ENCODE results near the gene RIN1. TPM values are rescaled to one million over a fixed set of nuclear protein-coding genes. Genes with fewer than 3 reads are reported as not detected.

Gene RIN1
- total RNA-seq, 6 experiments from 2014 or later, result 32.9 to 55.0 (median 49.8) TPM

- H3K4me3 Mint-ChIP-seq, result peak overlapping the region; percentile 73
- H3K9me3 Mint-ChIP-seq, result no peaks in the 10 kb centered on the region
- H3K4me1 Mint-ChIP-seq (ENCODE audit: low read depth), result peaks cover 28% of the 10 kb centered on the region
- peaks cover 25% of the 10 kb centered on the region for H3K27me3 Mint-ChIP-seq (ENCODE audit: insufficient read depth)
- DNase-seq, result no peak
- H3K36me3 Mint-ChIP-seq (ENCODE audit: low read depth), result peaks cover 16% of the 10 kb centered on the region
- no peak for TF ChIP-seq CTCF (IDR thresholded peaks at IDR 0.05)
- H3K27ac Mint-ChIP-seq, result peak overlapping the region; percentile 67
These were observed 2.2 kb downstream of the RIN1 start for GRCh38 chr11:66333896-66334604.

GRCh38 chr11:66333220-66333877 is 2.9 kb downstream of the RIN1 start:
- DNase-seq, result no peak
- peaks cover 27% of the 10 kb centered on the region for H3K27me3 Mint-ChIP-seq (ENCODE audit: insufficient read depth)
- TF ChIP-seq CTCF (IDR thresholded peaks at IDR 0.05), result no peak
- no peak overlapping the region for H3K4me3 Mint-ChIP-seq
- H3K9me3 Mint-ChIP-seq, result no peaks in the 10 kb centered on the region
- peaks cover 12% of the 10 kb centered on the region for H3K36me3 Mint-ChIP-seq (ENCODE audit: low read depth)
- H3K27ac Mint-ChIP-seq, result no peak overlapping the region
- peaks cover 29% of the 10 kb centered on the region for H3K4me1 Mint-ChIP-seq (ENCODE audit: low read depth)

- DNase-seq, result no peak
- Mint-ChIP-seq H3K27me3 (ENCODE audit: insufficient read depth) (peaks cover 25% of the 10 kb centered on the region), H3K36me3 (ENCODE audit: low read depth) (peaks cover 12% of the 10 kb centered on the region), H3K27ac (peak overlapping the region; percentile 45; the same call in 1 of the 2 replicates), H3K4me3 (no peak overlapping the region), H3K4me1 (ENCODE audit: low read depth) (peaks cover 31% of the 10 kb centered on the region), H3K9me3 (no peaks in the 10 kb centered on the region)
- no peak for TF ChIP-seq CTCF (IDR thresholded peaks at IDR 0.05)
These were observed 3.6 kb downstream of the RIN1 start for GRCh38 chr11:66332371-66333219.

- 0 out of 2 replicates have a peak overlapping the region, but pooled peaks have one; percentile 45 for H3K27ac Mint-ChIP-seq
- H3K9me3 Mint-ChIP-seq, result no peaks in the 10 kb centered on the region
- H3K4me1 Mint-ChIP-seq (ENCODE audit: low read depth), result peaks cover 29% of the 10 kb centered on the region
These were observed 4.5 kb downstream of the RIN1 start for GRCh38 chr11:66331542-66332370.

More at GRCh38 chr11:66331542-66332370, 4.5 kb downstream of the RIN1 start:
- DNase-seq, result no peak
- H3K36me3 Mint-ChIP-seq (ENCODE audit: low read depth), result peaks cover 12% of the 10 kb centered on the region
- no peak for TF ChIP-seq CTCF (IDR thresholded peaks at IDR 0.05)
- no peak overlapping the region for H3K4me3 Mint-ChIP-seq
- H3K27me3 Mint-ChIP-seq (ENCODE audit: insufficient read depth), result peaks cover 20% of the 10 kb centered on the region

All from HFFc6 (cell line).